Stimulated activated CD8-positive, alpha-beta memory T cell treated with anti-CD3 and anti-CD28 coated beads, Interleukin-4, amount 100 ng/mL, for 4 hours (primary cell): ENCODE measurements around the gene STRA6.

Experiments used
- DNase-seq, 2 donors: peaks; one replicate each; pipeline ENCODE4 v3.0.0-alpha.2; 2020; ENCODE audit warnings: low read depth in 2 of 2, low spot score in 1 of 2

Gene STRA6

DNA sequence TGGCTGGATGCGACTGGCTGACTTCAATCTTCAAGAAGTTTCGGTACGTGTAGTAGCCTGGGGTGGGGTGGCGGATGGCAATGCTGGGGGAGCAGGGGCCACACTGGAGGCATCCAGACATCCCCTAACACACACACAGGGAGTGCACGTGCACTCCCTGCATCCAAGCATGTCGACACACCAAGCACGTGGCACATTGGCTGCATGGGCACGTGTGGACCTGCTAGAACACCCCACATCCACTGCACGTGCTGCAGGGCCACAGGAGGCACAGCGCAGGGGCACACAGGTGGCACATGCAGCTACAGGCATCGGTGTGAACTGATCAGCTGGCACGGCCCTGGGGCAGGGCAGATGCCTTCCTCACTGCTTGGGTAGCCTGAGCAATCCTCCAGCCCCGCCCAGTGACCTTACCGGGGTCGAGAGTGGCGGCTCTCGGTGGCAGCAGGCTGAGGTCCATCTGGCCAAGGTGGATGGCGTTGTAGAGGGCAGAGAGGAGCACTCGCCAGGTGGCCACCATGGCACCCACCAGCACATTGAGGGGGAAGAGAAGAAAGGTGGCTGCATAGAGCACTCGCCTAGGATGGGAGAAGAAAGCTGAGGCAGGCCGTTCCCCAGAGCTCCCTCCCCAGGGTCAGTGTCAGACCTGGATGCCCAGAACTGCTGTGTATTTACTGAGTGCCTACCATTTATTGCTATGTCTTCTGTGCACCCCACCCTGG is 21.5 kb downstream of the STRA6 start:
- DNase-seq = no peak

DNA sequence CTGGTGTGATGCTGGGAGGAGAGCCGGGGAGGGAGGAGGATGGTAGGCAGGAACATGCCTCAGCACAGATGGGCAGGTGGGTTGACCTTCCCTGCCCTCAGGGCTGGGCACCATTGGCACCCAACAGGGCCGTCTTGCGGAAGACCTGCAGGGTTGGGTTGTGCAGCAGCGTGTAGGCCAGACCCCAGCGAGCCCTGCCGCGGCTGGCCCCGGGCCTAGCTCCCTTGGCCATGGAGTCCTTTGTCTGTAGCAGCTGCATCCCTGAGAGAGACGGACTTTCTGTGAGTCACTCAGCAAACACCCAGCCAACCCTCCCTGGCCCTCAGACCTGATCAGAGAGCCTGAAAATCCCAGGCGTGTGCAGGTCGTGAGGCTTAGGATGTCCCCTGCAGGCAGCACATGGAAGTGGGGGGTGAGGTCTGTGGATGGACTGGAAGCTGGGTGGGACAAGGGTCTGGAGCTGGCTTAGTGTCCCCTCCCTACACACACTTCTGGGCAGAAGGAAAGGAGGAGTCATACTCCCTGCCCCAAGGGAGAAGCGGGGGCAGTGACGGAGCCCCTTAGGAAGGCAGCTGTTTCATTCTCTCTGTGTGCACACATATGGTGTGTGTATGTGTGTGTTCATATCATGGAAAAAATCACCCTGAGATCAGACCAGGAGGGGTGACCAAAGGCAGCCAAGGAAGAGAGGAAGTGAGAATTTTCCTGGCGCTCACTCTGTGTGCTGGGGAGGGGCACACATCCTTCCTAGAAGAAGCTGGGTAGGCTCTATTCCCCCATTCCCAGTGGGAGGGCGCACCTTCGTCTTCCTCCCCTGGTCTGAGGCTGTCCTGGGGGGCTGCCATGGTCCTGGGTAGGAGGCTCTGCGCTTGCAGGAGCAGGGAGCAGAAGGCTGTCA is 22.4 kb downstream of the STRA6 start:
- DNase-seq = no peak

DNA sequence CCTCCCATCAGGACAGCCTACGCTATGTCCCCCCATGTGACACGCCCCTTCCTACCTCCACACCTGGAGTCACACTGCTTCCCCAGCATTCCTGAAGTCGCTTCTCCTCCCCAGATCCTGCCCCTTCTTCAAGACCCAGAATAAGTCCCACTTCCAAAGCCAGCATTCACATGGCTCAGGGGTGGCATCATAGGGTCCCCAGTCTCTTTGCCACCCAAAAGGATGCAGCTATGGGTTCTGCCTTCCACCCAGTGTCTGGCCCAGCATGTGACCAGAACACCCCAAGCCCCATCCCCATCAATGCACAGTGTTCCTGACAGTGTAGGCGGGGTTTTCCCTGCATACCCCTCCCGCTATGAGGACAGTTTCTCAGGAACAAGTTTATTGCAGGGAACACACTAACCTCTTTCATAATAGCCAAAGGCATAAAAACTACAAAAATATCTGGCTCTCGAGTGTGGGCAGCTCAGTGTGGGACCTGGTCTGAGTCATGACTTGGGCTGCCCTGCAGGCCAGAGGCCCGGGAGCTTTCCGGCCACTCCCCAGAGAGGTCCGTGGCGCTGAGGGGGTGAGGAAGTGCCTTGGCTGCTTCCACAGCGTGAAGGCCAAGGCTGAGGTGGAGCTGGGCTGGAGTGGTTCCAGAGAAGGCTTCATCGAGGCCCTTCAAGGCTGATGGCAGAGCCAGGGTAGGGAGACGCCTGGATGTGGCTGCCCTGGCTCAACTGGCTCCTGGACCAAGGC is 23.3 kb downstream of the STRA6 start:
- no peak for DNase-seq

DNA sequence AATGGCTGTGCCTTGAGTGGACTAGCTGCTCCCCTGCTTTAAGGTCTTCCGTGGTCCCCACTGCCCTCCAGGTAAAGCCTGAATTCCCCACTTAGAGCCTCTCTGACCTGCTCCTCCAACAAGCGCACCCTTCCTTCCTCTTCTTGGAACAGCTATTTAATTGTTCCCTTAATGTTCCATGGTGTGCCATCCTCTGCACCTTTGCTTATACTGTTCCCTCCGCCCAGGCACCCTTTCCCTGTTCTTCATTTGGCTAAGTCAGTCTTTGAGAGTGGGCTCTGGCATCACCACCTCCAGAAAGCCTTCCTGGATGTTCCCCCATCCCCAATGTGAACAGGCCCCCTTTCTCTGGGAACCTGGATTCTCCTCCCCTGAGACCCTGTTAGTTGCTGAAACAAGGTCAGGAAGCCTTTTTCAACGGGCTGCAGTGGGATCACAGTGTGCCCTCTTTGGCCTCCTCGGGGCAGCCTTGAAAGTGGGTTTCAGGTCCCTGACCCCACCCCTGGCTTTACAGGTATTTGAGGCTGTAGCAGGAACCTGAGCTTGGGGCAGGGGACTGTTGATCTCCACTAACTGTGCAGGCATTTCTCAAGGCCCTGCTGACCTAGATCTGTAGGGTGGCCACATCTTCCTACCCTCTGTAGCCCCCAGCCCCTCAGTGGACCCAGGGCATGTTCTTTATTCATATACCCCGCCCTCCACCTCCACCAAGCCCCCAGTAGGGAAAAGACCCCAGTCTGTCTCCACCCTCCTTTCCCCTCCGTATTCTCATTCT is 24.1 kb downstream of the STRA6 start:
- no peak for DNase-seq

DNA sequence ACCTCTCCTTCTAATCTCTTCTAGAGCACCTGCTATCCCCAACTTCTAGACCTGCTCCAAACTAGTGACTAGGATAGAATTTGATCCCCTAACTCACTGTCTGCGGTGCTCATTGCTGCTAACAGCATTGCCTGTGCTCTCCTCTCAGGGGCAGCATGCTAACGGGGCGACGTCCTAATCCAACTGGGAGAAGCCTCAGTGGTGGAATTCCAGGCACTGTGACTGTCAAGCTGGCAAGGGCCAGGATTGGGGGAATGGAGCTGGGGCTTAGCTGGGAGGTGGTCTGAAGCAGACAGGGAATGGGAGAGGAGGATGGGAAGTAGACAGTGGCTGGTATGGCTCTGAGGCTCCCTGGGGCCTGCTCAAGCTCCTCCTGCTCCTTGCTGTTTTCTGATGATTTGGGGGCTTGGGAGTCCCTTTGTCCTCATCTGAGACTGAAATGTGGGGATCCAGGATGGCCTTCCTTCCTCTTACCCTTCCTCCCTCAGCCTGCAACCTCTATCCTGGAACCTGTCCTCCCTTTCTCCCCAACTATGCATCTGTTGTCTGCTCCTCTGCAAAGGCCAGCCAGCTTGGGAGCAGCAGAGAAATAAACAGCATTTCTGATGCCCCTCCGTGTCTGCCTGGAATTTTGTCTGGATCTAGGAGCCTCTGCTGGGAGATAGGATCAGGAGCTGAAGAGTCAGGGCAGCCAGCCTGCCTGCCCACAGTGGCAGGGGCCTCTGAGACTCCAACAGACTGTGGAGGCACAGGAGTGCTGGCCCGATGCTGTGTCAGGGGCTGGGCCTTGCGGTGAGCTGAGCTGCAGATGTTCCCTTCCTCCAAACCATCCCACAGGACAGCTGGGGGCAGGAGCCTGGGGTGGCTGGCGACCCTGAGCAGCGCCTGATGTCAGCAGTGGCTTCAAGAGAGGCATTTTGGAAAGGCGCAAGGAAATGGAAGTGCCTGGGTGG is 26.0 kb downstream of the STRA6 start:
- no peak for DNase-seq

DNA sequence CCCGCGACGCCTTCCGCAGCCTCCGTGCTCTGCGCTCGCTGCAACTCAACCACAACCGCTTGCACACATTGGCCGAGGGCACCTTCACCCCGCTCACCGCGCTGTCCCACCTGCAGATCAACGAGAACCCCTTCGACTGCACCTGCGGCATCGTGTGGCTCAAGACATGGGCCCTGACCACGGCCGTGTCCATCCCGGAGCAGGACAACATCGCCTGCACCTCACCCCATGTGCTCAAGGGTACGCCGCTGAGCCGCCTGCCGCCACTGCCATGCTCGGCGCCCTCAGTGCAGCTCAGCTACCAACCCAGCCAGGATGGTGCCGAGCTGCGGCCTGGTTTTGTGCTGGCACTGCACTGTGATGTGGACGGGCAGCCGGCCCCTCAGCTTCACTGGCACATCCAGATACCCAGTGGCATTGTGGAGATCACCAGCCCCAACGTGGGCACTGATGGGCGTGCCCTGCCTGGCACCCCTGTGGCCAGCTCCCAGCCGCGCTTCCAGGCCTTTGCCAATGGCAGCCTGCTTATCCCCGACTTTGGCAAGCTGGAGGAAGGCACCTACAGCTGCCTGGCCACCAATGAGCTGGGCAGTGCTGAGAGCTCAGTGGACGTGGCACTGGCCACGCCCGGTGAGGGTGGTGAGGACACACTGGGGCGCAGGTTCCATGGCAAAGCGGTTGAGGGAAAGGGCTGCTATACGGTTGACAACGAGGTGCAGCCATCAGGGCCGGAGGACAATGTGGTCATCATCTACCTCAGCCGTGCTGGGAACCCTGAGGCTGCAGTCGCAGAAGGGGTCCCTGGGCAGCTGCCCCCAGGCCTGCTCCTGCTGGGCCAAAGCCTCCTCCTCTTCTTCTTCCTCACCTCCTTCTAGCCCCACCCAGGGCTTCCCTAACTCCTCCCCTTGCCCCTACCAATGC is 27.1 kb downstream of the STRA6 start:
- no peak for DNase-seq

DNA sequence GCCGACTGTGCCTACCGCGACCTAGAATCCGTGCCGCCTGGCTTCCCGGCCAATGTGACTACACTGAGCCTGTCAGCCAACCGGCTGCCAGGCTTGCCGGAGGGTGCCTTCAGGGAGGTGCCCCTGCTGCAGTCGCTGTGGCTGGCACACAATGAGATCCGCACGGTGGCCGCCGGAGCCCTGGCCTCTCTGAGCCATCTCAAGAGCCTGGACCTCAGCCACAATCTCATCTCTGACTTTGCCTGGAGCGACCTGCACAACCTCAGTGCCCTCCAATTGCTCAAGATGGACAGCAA is 27.7 kb downstream of the STRA6 start:
- DNase-seq = no peak

DNA sequence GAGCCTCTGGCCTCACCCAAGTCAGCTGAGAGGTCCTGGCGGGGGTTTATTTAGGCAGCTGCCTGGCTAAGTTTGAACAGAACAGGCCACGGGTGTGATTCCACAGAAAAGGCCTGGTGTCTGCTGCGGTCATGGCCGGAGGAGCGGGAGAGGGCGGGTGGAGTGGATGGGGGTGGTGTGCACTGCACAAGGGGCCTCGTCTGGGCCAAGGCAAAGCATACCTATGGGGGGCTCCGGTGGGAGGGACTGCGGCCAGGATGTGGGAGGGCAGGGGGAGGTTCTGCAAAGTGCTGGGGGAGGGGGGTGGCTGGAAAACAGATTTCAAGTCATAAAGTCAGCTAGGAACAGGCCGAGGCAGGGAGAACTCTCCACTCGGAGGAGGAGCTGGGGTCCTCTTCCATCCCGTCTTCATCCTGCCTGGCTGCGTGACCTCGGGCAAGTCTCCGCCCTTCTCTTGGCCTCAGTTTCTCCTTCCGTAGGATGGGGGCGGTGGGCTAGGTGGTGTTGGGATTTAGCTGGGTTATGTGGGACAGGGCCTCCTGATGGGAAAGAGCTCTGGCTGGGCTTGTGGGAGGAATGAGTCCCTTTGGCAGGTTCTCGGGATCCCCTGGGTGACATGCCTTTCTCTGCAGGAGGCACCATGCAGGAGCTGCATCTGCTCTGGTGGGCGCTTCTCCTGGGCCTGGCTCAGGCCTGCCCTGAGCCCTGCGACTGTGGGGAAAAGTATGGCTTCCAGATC is 28.2 kb downstream of the STRA6 start:
- no peak for DNase-seq

DNA sequence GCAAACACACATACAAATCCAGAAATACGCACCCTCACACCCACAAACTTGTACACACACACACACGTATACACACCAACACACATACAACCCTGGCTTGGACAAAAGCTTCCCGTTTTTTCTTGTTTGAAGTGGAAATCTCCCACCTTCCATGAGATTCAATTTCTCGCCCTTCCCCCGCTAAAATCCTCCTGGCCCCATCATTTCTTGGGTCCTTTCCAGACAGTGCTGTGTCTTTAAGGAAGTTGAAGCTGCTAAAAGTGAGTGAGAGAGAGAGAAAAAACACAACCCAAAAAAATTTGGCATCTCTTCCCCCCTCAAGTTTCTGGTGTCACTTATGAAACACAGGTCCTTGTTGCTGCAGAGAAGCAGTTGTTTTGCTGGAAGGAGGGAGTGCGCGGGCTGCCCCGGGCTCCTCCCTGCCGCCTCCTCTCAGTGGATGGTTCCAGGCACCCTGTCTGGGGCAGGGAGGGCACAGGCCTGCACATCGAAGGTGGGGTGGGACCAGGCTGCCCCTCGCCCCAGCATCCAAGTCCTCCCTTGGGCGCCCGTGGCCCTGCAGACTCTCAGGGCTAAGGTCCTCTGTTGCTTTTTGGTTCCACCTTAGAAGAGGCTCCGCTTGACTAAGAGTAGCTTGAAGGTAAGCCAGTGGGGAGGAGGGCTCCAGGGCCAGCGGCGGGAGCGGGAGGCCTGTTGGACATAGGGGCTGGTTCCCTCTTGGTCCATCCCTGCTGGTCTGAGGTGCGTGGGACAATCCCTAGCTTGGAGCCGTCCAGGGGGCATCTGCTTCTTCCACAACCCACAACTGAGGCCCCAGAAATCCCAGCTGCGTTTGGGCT is 29.0 kb downstream of the STRA6 start, which contains the start of gene ISLR:
Gene ISLR, plus strand, starts transcription at position 331 of the 839 bp plus-strand sequence. CDS start 1,149 bp downstream, outside the sequence.
- no peak for DNase-seq

DNA sequence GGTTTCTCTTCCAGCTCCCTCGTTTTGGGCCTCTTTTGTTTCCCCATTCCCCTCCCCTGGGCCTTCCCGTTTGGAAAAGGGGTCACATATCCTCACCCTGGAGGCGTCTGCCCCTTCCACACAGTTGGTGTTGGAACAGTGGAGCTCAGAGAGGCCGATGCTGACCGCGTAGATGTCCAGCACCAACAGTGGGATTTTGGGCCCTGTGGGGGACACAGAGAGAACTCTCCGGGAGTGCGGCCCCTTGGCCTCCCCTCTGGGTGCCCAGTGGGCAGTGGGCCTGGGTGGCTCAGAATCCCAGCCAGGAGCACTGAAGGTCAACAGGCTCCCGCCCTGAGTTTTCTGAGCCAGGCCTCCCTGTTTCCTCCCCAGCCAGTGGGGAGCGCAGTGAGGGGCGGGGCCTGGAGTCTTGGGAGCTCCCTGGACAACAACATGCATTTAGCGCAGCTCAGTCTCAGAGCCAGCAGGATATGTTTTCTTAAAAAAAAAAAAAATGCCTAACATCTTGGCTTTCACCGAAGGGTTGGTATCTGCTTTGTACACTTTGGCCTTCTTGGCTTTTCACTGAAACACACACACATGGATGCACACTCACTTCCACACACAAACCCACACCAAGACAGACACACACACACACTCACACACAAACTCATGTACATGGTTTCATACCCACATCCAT is 29.7 kb downstream of the STRA6 start:
- DNase-seq = no peak

DNA sequence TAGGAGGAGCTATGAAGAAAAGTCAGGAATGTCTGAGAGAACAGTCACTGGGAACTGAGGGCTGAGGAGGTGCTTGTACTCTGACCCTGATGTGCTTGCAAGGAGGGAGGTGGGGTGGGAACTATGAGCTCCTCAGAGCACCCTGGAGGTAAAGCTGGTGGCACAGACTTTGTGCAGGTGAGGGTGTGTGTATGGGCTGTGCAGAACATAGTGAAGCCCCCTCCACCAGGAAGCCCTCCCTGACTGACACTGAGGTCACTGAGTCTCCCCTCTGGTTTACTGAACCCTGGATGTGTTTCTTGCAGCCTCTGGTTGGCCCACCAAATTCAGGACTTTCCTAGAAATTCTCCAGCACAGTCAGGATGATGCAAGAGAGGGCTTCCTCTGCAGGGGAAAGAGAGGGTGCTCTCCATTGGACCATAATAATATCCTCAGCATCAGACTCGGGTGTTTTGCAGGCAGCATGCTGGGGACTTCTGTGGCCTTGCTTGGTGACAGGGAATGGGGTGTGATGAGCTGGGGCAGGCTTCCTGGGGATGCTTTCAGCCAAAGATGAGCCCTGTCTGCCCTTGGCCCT is 30.5 kb downstream of the STRA6 start:
- DNase-seq = no peak

DNA sequence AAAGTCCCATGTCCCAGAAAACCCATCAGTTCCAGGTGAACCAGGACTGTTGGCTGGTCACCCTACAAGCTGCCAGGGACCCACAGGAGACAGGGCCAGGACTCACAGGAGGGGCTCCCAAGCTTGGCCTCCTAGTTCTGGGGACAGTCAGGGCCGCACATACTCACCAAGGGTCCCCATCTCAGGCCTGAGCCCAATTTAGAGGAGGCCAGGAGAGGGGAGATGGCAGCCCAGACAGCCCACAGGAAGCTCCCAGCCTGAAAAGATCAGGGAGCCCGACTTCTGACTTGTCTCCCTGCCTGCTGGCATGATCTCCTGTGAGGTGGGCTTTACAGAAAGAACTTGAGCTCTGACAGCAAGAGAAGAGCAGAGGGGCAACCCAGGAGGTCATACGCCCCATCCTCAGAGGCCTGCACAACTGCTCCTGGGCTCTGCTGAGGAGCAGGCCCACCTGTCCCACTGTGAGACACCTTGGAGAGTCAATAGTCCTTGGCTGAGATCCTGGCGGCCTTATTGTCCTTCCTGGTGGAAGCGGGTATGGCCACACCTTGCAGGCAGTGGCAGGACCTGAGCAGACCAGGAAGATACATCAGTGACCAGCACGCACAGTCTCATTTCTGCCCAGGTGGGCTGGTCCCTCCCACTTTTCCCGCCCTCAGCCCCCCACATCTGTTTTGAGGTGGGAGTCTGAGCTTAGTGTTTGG is 31.6 kb downstream of the STRA6 start:
- DNase-seq = no peak

DNA sequence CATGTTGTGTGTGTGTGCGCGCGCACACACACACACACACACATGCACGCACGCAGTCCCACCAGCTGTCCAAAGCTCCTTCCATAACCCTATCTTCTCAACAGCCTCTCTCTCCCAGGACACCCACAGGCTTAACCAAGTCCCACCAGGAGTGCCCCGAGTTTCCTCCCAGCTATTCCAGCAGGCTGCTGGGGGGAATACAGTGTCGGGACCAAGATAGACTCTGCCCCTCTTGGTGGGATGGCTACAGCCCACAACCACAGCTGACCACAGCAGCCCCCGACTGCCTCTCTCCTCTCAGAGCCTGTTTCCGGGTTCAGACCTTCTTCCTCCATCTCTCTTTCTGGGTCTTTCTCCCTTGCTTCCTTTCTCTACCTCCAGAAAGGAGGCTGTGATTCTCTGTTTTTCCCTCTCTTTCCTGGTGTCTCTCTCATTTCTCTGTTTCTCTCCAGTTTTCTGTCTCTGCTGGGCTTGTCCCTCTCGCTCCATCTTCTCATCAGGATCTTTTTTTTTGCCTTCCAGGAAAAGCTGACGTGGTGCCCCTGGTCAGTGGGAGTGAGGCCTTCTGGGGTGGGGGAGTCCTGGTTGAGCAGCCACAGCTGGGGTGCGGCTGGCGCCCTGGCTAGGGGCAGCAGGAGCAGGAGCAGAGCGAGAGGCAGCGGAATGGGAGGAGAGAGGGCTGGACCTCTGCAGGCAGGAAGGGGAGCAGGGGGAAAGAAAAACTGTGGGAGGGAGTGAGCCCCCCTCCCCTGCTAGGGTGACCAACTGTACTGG is 32.3 kb downstream of the STRA6 start:
- no peak for DNase-seq

DNA sequence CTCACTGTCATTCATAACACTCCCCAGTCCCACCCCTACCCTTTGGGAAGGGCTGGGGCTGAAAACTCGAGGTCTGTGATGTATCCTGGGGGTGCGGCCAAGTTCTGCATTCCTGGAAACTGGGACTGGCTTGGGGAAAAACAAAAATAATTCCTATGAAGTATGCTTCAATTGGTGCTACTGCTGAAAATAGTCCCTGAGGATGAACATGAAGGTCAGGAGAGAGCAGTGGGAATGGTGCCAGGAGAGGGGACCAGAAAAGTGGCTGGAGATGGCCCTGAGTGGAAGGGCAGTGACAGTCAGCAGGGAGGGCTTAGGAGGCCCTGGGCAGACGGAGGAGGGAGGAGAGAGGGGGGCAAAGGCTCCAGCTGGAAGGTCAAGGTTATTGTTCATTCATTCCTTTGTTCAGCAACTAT is 33.9 kb downstream of the STRA6 start:
- DNase-seq = no peak

DNA sequence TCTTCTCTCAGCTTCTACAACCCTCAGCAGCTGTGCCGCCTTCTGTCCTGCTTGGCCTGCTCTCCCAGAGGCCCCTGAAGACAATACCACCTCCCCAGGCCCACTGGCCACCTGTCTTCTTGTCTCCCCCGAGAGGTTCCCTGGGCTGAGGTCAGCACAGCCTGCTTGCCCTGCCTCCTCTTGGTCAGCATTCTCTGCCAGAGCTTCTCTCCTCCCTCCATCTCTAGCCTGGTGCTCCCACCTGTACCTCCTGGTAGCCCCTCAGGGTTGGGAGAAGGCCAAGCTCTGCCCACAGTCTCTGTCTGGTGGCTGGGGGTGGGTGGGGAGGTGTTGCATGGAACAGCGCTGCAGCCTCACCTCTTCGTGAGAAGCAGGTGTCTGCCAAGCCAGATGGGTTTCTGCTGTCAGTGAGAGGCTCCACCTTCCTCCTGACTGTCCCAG is 34.7 kb downstream of the STRA6 start:
- no peak for DNase-seq
